ENCODE measurements around the gene GRIP2.
"Not testable (repeated sequence)": the region's sequence is repeated elsewhere in the genome, so short reads cannot be mapped to it uniquely, and the experiment has no call there.

Gene GRIP2

GRCh38 chr3:14519406-14519805 lies 20.7 kb downstream of the GRIP2 start:
- no peak for DNase-seq

GRCh38 chr3:14518893-14519292 lies 21.2 kb downstream of the GRIP2 start:
- DNase-seq, result no peak

GRCh38 chr3:14518432-14518802 lies 21.7 kb downstream of the GRIP2 start:
- DNase-seq, result no peak

GRCh38 chr3:14517601-14518431 lies 22.3 kb downstream of the GRIP2 start:
- DNase-seq, result no peak

GRCh38 chr3:14516738-14517345 lies 23.3 kb downstream of the GRIP2 start:
- no peak for DNase-seq

- DNase-seq, result not testable (repeated sequence)
Measured at GRCh38 chr3:14515526-14515925, 24.6 kb downstream of the GRIP2 start.

- no peak for DNase-seq
Measured at GRCh38 chr3:14514323-14514720, 25.8 kb downstream of the GRIP2 start.

- DNase-seq, result no peak
Measured at GRCh38 chr3:14513566-14514322, 26.4 kb downstream of the GRIP2 start.

- no peak for DNase-seq
Measured at GRCh38 chr3:14512942-14513327, 27.2 kb downstream of the GRIP2 start.

GRCh38 chr3:14512281-14512941 lies 27.7 kb downstream of the GRIP2 start:
- no peak for DNase-seq

- no peak for DNase-seq
Measured at GRCh38 chr3:14511623-14512280, 28.4 kb downstream of the GRIP2 start.

GRCh38 chr3:14510838-14511622 lies 29.1 kb downstream of the GRIP2 start:
- DNase-seq, result no peak

- DNase-seq, result no peak
Measured at GRCh38 chr3:14509796-14510100, 30.4 kb downstream of the GRIP2 start.

GRCh38 chr3:14508966-14509795 lies 31.0 kb downstream of the GRIP2 start:
- DNase-seq, result peak in 1 of 2 donors; percentile 39

- DNase-seq, result no peak
Measured at GRCh38 chr3:14508505-14508819, 31.7 kb downstream of the GRIP2 start.

- no peak for DNase-seq
Measured at GRCh38 chr3:14507757-14508504, 32.2 kb downstream of the GRIP2 start.

GRCh38 chr3:14507305-14507741 lies 32.8 kb downstream of the GRIP2 start:
- no peak for DNase-seq

- no peak for DNase-seq
Measured at GRCh38 chr3:14506626-14507304, 33.4 kb downstream of the GRIP2 start.

GRCh38 chr3:14505803-14506500 lies 34.2 kb downstream of the GRIP2 start:
- no peak for DNase-seq

All from bone marrow (tissue), 2 donors.